HAP-1 (cell line): Measurements from ENCODE around the gene GZMM.

ENCODE experiments used
- DNase-seq, 2 experiments: peaks; one replicate each; pipeline ENCODE4 v3.0.0-alpha.2; 2016 to 2020; ENCODE audit warnings: low spot score in 2 of 2
- H3K27me3 ChIP-seq: fragments of 250-450 bp; sonication (Bioruptor Pico); 2 replicates; pipeline ENCODE4 v1.5.1; 2020; ENCODE audit warnings: low read depth, mild to moderate bottlenecking, moderate library complexity
- H3K36me3 ChIP-seq: fragments of 250-450 bp; sonication (Bioruptor Pico); replicated peaks from 2 replicates; pipeline ENCODE4 v1.5.1; 2020; ENCODE audit warnings: mild to moderate bottlenecking
- H3K4me1 ChIP-seq: fragments of 250-450 bp; sonication (Bioruptor Pico); 2 replicates; pipeline ENCODE4 v1.5.1; 2020; ENCODE audit warnings: mild to moderate bottlenecking
- H3K4me3 ChIP-seq: fragments of 250-450 bp; sonication (Bioruptor Pico); 2 replicates; pipeline ENCODE4 v1.5.1; 2020; ENCODE audit warnings: mild to moderate bottlenecking, moderate library complexity
- H3K9me3 ChIP-seq: fragments of 250-450 bp; sonication (Bioruptor Pico); 2 replicates; pipeline ENCODE4 v1.5.1; 2020; ENCODE audit warnings: mild to moderate bottlenecking, moderate library complexity
- in situ Hi-C: fragments of 300-500 bp; cut with MboI; formaldehyde crosslinking; loops from 3 replicates; pipeline ENCODE4 v1.14.3; 2020; ENCODE audit warnings: low sequenced_read_pairs, inconsistent platforms, mixed read lengths

GZMM gene

DNA sequence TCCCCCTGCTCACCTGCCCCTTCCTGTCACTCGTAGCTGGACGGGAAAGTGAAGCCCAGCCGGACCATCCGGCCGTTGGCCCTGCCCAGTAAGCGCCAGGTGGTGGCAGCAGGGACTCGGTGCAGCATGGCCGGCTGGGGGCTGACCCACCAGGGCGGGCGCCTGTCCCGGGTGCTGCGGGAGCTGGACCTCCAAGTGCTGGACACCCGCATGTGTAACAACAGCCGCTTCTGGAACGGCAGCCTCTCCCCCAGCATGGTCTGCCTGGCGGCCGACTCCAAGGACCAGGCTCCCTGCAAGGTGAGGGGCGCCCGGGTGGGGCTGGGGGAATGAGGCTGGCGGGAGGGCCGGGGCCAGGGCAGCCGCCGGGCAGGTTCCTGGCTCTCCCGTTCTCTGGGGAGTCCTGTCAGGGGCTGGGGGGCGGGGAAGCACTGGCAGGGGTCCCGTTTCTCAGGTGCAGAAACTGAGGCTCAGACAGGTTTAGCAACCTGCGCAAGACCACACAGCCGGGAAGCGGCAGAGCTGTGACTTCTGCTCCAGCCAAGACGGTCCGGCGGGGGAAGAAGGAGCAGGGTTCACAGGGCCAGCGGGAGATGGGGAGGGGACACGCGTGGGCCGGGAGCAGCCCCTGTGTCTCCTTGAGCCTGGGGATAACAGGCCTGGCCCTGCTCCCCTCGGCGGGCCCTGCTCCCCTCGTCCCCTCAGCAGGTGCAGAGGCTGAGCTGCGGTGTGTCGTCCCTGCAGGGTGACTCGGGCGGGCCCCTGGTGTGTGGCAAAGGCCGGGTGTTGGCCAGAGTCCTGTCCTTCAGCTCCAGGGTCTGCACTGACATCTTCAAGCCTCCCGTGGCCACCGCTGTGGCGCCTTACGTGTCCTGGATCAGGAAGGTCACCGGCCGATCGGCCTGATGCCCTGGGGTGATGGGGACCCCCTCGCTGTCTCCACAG lies 5.3 kb downstream of the GZMM start:
- in situ Hi-C loops = no loop called here
- Histone ChIP-seq H3K9me3 (no peaks in the 10 kb centered on the region), H3K4me1 (no peaks in the 10 kb centered on the region), H3K36me3 (no peaks in the 10 kb centered on the region), H3K4me3 (no peak overlapping the region), H3K27me3 (no peaks in the 10 kb centered on the region; the same call in 1 of the 2 replicates)
- no peak for DNase-seq

GRCh38 chr19:554817-555216 lies 11.0 kb downstream of the GZMM start:
- Histone ChIP-seq H3K4me1 (no peaks in the 10 kb centered on the region), H3K4me3 (no peak overlapping the region), H3K36me3 (no peaks in the 10 kb centered on the region), H3K27me3 (no peaks in the 10 kb centered on the region), H3K9me3 (no peaks in the 10 kb centered on the region)
- in situ Hi-C loops = no loop called here
- no peak for DNase-seq

DNA sequence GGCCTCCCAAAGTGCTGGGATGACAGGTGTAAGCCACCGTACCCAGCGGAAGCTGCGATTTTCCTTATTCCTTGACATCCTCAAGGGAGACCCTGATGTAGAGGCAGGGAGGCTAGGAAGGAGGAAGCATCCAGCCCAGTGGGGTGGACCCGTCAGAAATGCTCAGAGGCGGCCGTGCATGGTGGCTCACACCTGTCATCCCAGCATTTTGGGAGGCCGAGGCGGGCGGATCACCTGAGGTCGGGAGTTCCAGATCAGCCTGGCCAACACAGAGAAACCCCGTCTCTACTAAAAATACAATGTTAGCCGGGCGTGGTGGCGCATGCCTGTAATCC lies 11.6 kb downstream of the GZMM start:
- H3K4me1 ChIP-seq = no peaks in the 10 kb centered on the region
- in situ Hi-C loops = no loop called here
- no peak overlapping the region for H3K4me3 ChIP-seq
- H3K9me3 ChIP-seq = no peaks in the 10 kb centered on the region
- no peak for DNase-seq
- no peaks in the 10 kb centered on the region for H3K27me3 ChIP-seq
- no peaks in the 10 kb centered on the region for H3K36me3 ChIP-seq

- Histone ChIP-seq H3K4me3 (no peak overlapping the region), H3K9me3 (no peaks in the 10 kb centered on the region), H3K36me3 (no peaks in the 10 kb centered on the region), H3K27me3 (no peaks in the 10 kb centered on the region), H3K4me1 (no peaks in the 10 kb centered on the region)
- DNase-seq = no peak
- in situ Hi-C loops = no loop called here
Measured at GRCh38 chr19:556611-557382, 12.9 kb downstream of the GZMM start.

DNA sequence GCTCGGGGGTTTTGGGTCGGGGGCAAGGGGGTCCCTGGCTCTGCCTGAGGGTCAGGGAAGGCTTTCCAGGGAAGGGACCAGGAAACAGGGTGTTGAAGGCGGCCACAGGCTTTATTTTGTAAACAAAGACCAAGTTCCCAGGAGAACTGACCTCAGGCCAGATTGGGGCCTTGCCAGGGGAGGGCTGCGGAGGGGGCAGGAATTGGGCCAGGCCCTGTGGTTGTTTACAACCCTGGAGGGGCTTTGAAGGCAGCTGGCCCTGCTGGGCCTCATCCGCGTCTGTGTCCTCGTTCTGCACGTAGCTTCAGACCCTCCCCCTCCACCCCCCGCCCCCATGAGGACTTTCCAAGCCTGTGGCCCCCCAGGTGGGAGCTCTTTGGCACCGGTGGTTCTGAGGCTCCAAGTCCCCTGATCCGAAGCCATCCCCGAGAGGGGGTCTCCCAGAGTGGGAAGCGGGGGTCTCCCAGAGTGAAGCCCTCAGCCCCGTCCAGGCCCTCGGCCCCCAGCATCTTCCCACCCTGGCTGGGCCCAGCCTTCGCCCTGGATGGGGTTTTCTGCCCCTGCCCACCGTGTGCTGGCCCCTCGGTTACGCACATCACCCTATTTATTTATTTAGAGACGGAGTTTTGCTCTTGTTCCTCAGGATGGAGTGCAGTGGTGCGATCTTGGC lies 15.1 kb downstream of the GZMM start:
- DNase-seq = no peak
- H3K27me3 ChIP-seq = no peaks in the 10 kb centered on the region
- in situ Hi-C loops = no loop called here
- H3K4me3 ChIP-seq = no peak overlapping the region
- no peaks in the 10 kb centered on the region for H3K4me1 ChIP-seq
- no peaks in the 10 kb centered on the region; the same call in 1 of the 2 replicates for H3K9me3 ChIP-seq
- H3K36me3 ChIP-seq = no peaks in the 10 kb centered on the region

DNA sequence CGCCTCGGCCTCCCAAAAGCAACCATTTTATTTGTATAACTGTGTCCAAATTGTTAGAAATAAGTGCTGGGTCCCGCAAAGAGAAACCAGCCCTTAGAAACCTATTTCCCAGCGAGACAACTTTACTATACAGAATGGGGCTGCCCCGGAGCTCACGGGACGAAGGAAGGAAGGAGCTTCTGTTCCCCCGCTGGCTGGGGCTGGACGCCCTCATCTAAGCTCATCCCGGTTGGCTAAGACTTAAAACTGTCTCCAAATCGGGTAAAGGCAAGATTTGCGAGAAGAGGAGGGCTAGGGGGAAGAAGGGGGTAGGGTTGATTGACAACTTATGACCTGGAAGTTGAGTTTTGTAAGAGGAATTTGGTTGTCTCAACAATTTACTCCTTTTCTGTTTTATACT lies 16.3 kb downstream of the GZMM start:
- H3K4me1 ChIP-seq = no peaks in the 10 kb centered on the region
- no peaks in the 10 kb centered on the region; the same call in 1 of the 2 replicates for H3K9me3 ChIP-seq
- DNase-seq = no peak
- in situ Hi-C loops = no loop called here
- no peaks in the 10 kb centered on the region for H3K27me3 ChIP-seq
- no peak overlapping the region for H3K4me3 ChIP-seq
- no peaks in the 10 kb centered on the region for H3K36me3 ChIP-seq

GRCh38 chr19:566403-566802 lies 22.6 kb downstream of the GZMM start:
- no peak for DNase-seq
- no peaks in the 10 kb centered on the region; the same call in 1 of the 2 replicates for H3K4me1 ChIP-seq
- in situ Hi-C loops = no loop called here
- no peaks in the 10 kb centered on the region for H3K27me3 ChIP-seq
- no peak overlapping the region for H3K4me3 ChIP-seq
- peaks cover 11% of the 10 kb centered on the region for H3K36me3 ChIP-seq
- peaks cover 2% of the 10 kb centered on the region; the same call in 1 of the 2 replicates for H3K9me3 ChIP-seq

DNA sequence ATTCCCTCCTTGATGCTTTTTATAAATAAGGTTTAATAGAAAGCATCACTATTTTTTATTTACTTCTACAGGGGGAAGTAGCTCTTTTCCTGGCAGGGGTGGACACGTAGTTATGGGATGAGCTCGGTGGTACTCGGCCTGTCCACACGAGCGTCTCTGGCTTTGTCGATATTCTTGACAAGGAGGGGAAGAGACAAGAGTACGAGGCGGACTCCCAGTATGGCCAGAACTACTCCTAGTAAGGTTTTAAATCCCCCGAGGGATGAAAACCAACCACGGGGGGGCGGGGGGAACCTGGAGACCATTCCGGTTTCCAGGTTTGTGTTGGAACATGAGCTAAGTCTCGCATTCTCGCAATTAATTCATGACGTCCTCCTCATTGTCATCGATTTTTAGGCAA lies 23.0 kb downstream of the GZMM start:
- DNase-seq = no peak
- in situ Hi-C loops = no loop called here
- H3K9me3 ChIP-seq = peaks cover 2% of the 10 kb centered on the region; the same call in 1 of the 2 replicates
- no peaks in the 10 kb centered on the region; the same call in 1 of the 2 replicates for H3K4me1 ChIP-seq
- H3K36me3 ChIP-seq = peaks cover 11% of the 10 kb centered on the region
- no peak overlapping the region for H3K4me3 ChIP-seq
- no peaks in the 10 kb centered on the region for H3K27me3 ChIP-seq

GRCh38 chr19:567296-567900 lies 23.5 kb downstream of the GZMM start:
- Histone ChIP-seq H3K4me3 (no peak overlapping the region), H3K36me3 (peaks cover 11% of the 10 kb centered on the region), H3K27me3 (no peaks in the 10 kb centered on the region), H3K4me1 (no peaks in the 10 kb centered on the region; the same call in 1 of the 2 replicates), H3K9me3 (peaks cover 2% of the 10 kb centered on the region; the same call in 1 of the 2 replicates)
- in situ Hi-C loops = no loop called here
- DNase-seq = no peak

DNA sequence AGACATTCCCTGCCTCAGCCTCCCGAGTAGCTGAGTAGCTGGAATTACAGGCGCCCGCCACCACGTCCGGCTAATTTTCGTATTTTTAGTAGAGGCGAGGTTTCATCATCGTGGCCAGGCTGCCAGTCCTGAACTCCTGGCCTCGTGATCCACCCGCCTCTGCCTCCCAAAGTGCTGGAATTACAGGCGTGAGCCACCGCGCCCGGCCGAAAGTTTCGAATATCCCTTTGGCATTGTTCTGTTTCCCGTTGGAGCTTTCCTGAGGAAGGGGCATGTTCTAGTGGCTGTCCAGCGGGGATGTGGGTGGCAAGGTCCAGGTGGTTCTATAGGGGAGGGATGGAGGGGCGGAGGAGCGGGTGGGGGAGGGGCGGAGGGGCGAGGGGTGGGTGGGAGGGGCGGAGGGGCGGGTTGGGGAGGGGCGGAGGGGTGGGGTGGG lies 26.4 kb downstream of the GZMM start:
- in situ Hi-C loops = no loop called here
- H3K4me1 ChIP-seq = peaks cover 11% of the 10 kb centered on the region
- no peak overlapping the region for H3K4me3 ChIP-seq

DNA sequence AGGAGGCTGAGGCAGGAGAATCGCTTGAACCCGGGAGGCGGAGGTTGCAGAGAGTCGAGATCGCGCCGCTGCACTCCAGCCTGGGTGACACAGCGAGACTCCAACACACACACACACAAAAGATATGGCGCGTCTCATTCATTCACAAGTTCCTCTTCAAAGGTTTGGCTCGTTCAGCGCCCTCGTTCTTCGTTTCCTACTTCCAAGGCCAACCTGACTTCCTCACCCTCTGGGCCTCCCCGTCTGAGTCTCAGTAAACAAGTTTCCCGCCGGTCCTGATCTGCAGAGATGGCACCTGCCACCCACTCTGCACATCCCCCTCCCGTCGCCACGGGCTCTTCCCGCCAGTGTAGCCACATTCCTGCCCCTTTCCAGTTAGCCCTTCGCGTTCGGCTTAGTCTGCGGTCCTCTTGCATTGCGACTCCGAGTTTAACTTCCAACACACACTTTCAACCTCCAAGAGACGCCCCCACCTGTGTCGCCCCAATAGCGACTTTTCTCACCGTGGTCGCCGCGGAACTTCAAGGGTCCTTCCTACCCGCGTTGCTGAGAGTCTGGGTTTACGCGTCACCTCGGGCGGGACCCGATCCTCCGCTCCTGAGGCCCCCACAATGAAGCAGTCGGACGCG lies 27.2 kb downstream of the GZMM start:
- H3K27me3 ChIP-seq = no peaks in the 10 kb centered on the region
- peaks cover 13% of the 10 kb centered on the region for H3K4me1 ChIP-seq
- peaks cover 2% of the 10 kb centered on the region; the same call in 1 of the 2 replicates for H3K9me3 ChIP-seq
- DNase-seq = peak; percentile 65 to 84
- peak overlapping the region; percentile 98 for H3K4me3 ChIP-seq
- H3K36me3 ChIP-seq = peaks cover 30% of the 10 kb centered on the region
- in situ Hi-C loops = no loop called here

More for the DNA sequence above, 26.4 kb downstream of the GZMM start:
- peaks cover 2% of the 10 kb centered on the region; the same call in 1 of the 2 replicates for H3K9me3 ChIP-seq
- no peaks in the 10 kb centered on the region for H3K27me3 ChIP-seq
- peaks cover 26% of the 10 kb centered on the region for H3K36me3 ChIP-seq
- DNase-seq = no peak

- in situ Hi-C loops = no loop called here
- peak; percentile 69 to 74 for DNase-seq
- Histone ChIP-seq H3K9me3 (peaks cover 2% of the 10 kb centered on the region; the same call in 1 of the 2 replicates), H3K4me1 (peaks cover 13% of the 10 kb centered on the region), H3K4me3 (peak overlapping the region; percentile 98), H3K27me3 (no peaks in the 10 kb centered on the region), H3K36me3 (peaks cover 32% of the 10 kb centered on the region)
Measured at GRCh38 chr19:571566-571974, 27.7 kb downstream of the GZMM start.
